Ovary (tissue), 3 donors: ENCODE results near the gene RAB29.

Experiments used
- POLR2A ChIP-seq: fragments of 450-650 bp; IDR thresholded peaks from one replicate; pipeline ENCODE4 v1.6.1; 2017; ENCODE audit warnings: antibody characterized with exemption, mild to moderate bottlenecking, moderate library complexity
- TF ChIP-seq, protein P1 (sequence below), 3 donors: fragments of 450-650 bp in 2 of 3; fragments of 200-600 bp in 1 of 3; IDR thresholded peaks; one replicate each; pipeline versions ENCODE4 v1.5.1 to v1.8.0; 2016 to 2022; ENCODE audit warnings: antibody characterized with exemption in 3 of 3, mild to moderate bottlenecking in 1 of 3
- donor health status: DM: no; HTN: no; CAD: no.

- TF ChIP-seq, protein P1, sequence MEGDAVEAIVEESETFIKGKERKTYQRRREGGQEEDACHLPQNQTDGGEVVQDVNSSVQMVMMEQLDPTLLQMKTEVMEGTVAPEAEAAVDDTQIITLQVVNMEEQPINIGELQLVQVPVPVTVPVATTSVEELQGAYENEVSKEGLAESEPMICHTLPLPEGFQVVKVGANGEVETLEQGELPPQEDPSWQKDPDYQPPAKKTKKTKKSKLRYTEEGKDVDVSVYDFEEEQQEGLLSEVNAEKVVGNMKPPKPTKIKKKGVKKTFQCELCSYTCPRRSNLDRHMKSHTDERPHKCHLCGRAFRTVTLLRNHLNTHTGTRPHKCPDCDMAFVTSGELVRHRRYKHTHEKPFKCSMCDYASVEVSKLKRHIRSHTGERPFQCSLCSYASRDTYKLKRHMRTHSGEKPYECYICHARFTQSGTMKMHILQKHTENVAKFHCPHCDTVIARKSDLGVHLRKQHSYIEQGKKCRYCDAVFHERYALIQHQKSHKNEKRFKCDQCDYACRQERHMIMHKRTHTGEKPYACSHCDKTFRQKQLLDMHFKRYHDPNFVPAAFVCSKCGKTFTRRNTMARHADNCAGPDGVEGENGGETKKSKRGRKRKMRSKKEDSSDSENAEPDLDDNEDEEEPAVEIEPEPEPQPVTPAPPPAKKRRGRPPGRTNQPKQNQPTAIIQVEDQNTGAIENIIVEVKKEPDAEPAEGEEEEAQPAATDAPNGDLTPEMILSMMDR (IDR thresholded peaks at IDR 0.05): no peak
- TF ChIP-seq POLR2A: no peak
Measured at GRCh38 chr1:205735218-205735617, 40.1 kb downstream of the RAB29 start.
